SJCRH30 (cell line): ENCODE measurements around the gene SLC35F2. TPM values are rescaled to one million over a fixed set of nuclear protein-coding genes. Genes with fewer than 3 reads are reported as not detected.

Source experiments
- DNase-seq, 2 experiments: peaks; one replicate each; pipeline ENCODE4 v3.0.0-alpha.2; 2015 to 2020
- H3K27ac ChIP-seq: fragments of 250-450 bp; sonication (Bioruptor Pico); 2 replicates; pipeline ENCODE4 v1.5.1; 2020; ENCODE audit warnings: mild to moderate bottlenecking, moderate library complexity
- H3K27me3 ChIP-seq: fragments of 250-450 bp; sonication (Bioruptor Pico); 2 replicates; pipeline ENCODE4 v1.5.1; 2020; ENCODE audit warnings: mild to moderate bottlenecking, moderate library complexity
- H3K36me3 ChIP-seq: fragments of 250-450 bp; sonication (Bioruptor Pico); 2 replicates; pipeline ENCODE4 v1.5.1; 2020; ENCODE audit warnings: mild to moderate bottlenecking, moderate library complexity
- H3K4me1 ChIP-seq: fragments of 250-450 bp; sonication (Bioruptor Pico); 2 replicates; pipeline ENCODE4 v1.5.1; 2020; ENCODE audit warnings: mild to moderate bottlenecking, moderate library complexity
- H3K4me3 ChIP-seq: fragments of 250-450 bp; sonication (Bioruptor Pico); 2 replicates; pipeline ENCODE4 v1.5.1; 2020; ENCODE audit warnings: mild to moderate bottlenecking, moderate library complexity
- H3K9me3 ChIP-seq: fragments of 250-450 bp; sonication (Bioruptor Pico); replicated peaks from 2 replicates; pipeline ENCODE4 v1.5.1; 2020; ENCODE audit warnings: mild to moderate bottlenecking, moderate library complexity
- total RNA-seq: library from RNA; depleted of rRNA; stranded (reverse); fragments of >200 nt; shearing (Covaris generic); gene quantifications from 2 replicates; pipeline ENCODE4 v1.2.3, GENCODE V29; 2014; rRNA removed

The SLC35F2 gene
- total RNA-seq, 1 experiment from 2014 or later, result 9.5 TPM

DNA sequence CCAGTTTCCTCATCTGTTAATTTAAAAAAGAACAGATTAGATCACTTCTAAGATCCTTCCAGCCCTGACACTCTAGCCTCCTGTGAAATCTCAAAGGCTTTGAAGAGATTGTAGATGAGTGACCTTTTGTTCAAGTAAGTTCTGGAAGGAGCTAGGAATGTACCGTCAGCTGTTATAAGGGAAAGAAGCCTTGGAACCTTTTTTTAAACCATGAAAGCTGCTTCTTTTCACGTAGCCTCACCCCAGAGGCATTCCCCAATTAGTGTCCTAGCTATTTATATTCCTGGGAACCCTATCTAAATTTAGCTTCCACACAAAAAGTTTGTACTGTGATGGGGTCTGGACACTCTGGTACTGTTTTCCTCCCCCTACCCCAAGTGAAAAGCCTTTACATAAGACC, 111.0 kb downstream of the SLC35F2 start:
- Histone ChIP-seq H3K27me3 (no peaks in the 10 kb centered on the region), H3K9me3 (no peaks in the 10 kb centered on the region), H3K27ac (no peak overlapping the region), H3K36me3 (no peaks in the 10 kb centered on the region), H3K4me1 (peaks cover 7% of the 10 kb centered on the region; the same call in 1 of the 2 replicates), H3K4me3 (no peak overlapping the region)
- peak in 1 of 2 experiments; percentile 24 for DNase-seq

DNA sequence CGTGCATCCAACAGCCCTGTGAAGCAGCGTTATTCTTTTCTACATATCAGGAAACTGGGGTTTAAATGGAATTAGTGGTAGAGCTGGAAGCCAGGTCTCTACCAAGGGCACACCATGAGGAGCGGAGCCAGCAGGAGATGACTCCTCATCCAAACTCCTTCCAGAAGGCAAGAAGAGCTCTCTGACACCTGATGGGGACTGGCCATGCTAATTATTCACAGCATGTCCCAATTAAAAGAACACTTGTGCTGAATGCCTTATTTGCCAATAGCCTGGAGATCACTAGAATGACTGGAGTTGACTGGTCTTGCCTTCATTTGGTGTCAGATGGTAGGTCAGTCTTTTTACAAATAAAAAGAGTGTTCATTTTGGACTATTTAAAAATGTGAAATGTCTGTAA, 113.9 kb downstream of the SLC35F2 start:
- Histone ChIP-seq H3K27me3 (no peaks in the 10 kb centered on the region), H3K4me3 (no peak overlapping the region), H3K4me1 (peaks cover 7% of the 10 kb centered on the region; the same call in 1 of the 2 replicates), H3K27ac (no peak overlapping the region), H3K36me3 (no peaks in the 10 kb centered on the region), H3K9me3 (no peaks in the 10 kb centered on the region)
- no peak for DNase-seq

DNA sequence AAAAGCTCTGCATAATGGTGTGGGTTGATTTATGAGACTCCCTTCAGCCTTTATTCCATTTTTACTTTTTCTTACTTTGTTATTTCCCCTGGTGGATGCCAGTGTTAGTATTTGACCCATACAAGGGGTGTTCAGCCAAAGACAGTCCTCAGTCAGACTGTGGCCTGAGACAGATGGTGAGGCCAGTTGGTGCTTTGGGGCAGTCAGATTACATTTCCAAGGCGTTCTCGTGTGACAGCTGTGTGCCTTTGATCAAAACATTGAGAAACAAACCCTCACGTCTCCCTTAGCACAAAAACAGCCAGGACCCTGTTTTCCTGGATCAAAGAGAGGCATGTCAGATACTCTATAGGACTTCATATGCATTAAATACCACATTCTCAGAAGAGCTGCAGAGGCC, 115.4 kb downstream of the SLC35F2 start:
- Histone ChIP-seq H3K27me3 (no peaks in the 10 kb centered on the region), H3K4me3 (no peak overlapping the region), H3K27ac (no peak overlapping the region), H3K4me1 (peaks cover 7% of the 10 kb centered on the region; the same call in 1 of the 2 replicates), H3K9me3 (no peaks in the 10 kb centered on the region), H3K36me3 (no peaks in the 10 kb centered on the region)
- DNase-seq, result peak in 1 of 2 experiments; percentile 30

DNA sequence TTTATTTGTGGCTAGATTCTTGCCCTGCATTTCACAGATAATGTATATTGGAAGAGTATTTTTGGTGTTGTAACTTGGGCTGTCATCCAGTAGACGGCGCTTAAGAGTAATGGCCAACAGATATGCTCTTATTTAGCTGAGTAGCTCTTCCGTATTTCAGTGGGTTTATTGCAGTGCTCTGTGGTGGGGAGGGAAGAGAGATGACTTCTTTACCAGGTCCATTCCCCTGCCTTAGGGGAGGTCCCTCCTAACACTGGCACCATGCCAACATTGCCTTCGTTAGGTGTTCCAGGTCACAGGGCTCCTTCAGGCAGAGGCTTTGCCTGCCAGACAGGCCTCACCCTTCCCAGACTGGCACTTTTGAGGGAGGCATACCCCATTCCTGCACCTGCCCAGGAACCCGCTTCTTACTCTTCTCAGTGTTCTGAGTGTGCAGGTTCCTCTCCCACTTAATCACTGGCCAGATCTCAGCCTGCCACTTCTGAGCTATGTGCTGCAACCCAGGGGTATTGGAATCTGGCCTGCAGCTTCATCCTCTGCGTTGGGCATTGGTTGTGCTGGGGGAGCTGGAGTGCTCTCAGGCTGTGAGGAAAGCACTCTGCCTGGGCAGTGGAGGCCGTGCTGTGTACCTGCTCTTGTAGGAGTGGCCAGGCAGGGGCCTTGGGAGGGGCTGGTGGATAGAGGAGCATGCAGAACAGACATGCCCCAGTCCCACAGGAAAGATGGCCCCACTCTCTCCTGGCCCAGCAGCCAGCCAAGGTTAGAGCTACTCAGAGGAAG, 117.4 kb downstream of the SLC35F2 start:
- DNase-seq, result no peak
- no peak overlapping the region for H3K27ac ChIP-seq
- H3K4me3 ChIP-seq, result no peak overlapping the region
- H3K27me3 ChIP-seq, result no peaks in the 10 kb centered on the region
- no peaks in the 10 kb centered on the region for H3K36me3 ChIP-seq
- H3K9me3 ChIP-seq, result no peaks in the 10 kb centered on the region
- H3K4me1 ChIP-seq, result peaks cover 8% of the 10 kb centered on the region; the same call in 1 of the 2 replicates

Other genes starting within 250 kb of the SLC35F2 start
- 0.36 TPM in 1 of 2 replicates, not detected in the other for gene SLN, start 146.7 kb downstream of the SLC35F2 start, total RNA-seq
- 4.3 and 5.8 TPM in 2 replicates for gene RAB39A, start 69.7 kb upstream of the SLC35F2 start, total RNA-seq
- gene CUL5, start 150.1 kb upstream of the SLC35F2 start, total RNA-seq, result 20.4 and 24.0 TPM in 2 replicates